H9 (cell line): ENCODE measurements around the gene CCDC63. TPM values are rescaled to one million over a fixed set of nuclear protein-coding genes. Genes with fewer than 3 reads are reported as not detected.

Experiments used
- DNase-seq: peaks from one replicate; pipeline ENCODE4 v3.0.0-alpha.2; 2017
- H2AFZ ChIP-seq: one replicate; pipeline ENCODE4 v1.6.1; 2013; ENCODE audit warnings: mild to moderate bottlenecking, low read length, control low read depth, moderate library complexity
- H2AK5ac ChIP-seq: 2 replicates; pipeline ENCODE4 v1.6.1; 2013; ENCODE audit warnings: low read length, control low read depth, mixed read lengths; ENCODE audit not compliant: insufficient read length
- H2BK120ac ChIP-seq: one replicate; pipeline ENCODE4 v1.6.1; 2013; ENCODE audit warnings: low read depth, mild to moderate bottlenecking, low read length, control low read depth, inconsistent platforms; ENCODE audit not compliant: poor library complexity, severe bottlenecking
- H2BK12ac ChIP-seq: 2 replicates; pipeline ENCODE4 v1.6.1; 2013; ENCODE audit warnings: low read length, control low read depth, mixed read lengths, low read depth; ENCODE audit not compliant: insufficient read length
- H2BK15ac ChIP-seq: 2 replicates; pipeline ENCODE4 v1.6.1; 2013; ENCODE audit warnings: low read depth, low read length, control low read depth
- H2BK20ac ChIP-seq: one replicate; pipeline ENCODE4 v1.6.1; 2013; ENCODE audit warnings: low read depth, mild to moderate bottlenecking, low read length, control low read depth, inconsistent platforms; ENCODE audit not compliant: poor library complexity, severe bottlenecking
- H2BK5ac ChIP-seq: 2 replicates; pipeline ENCODE4 v1.6.1; 2013; ENCODE audit warnings: low read length, control low read depth, mixed read lengths; ENCODE audit not compliant: insufficient read length
- H3K14ac ChIP-seq: 2 replicates; pipeline ENCODE4 v1.6.1; 2013; ENCODE audit warnings: low read length, control low read depth; ENCODE audit not compliant: insufficient read depth
- H3K18ac ChIP-seq: 2 replicates; pipeline ENCODE4 v1.6.1; 2013; ENCODE audit warnings: low read depth, mild to moderate bottlenecking, mixed read lengths, low read length, control low read depth; ENCODE audit not compliant: insufficient read length
- H3K23ac ChIP-seq: 2 replicates; pipeline ENCODE4 v1.6.1; 2013; ENCODE audit warnings: low read length, control low read depth, mixed read lengths, low read depth; ENCODE audit not compliant: insufficient read length
- H3K23me2 ChIP-seq: 2 replicates; pipeline ENCODE4 v1.6.1; 2013; ENCODE audit warnings: low read depth, mild to moderate bottlenecking, mixed read lengths, low read length, control low read depth; ENCODE audit not compliant: insufficient read length, poor library complexity, severe bottlenecking
- H3K27ac ChIP-seq: 2 replicates; pipeline ENCODE4 v1.5.1; 2013; ENCODE audit warnings: low read length, control low read depth, mixed read lengths, low read depth; ENCODE audit not compliant: insufficient read length
- H3K27me3 ChIP-seq: 2 replicates; pipeline ENCODE4 v1.6.1; 2013; ENCODE audit warnings: low read length, control low read depth, inconsistent platforms; ENCODE audit not compliant: insufficient read depth
- H3K4ac ChIP-seq: 2 replicates; pipeline ENCODE4 v1.6.1; 2013; ENCODE audit warnings: low read depth, mild to moderate bottlenecking, control low read depth, inconsistent platforms, low read length, moderate library complexity
- H3K4me1 ChIP-seq: 2 replicates; pipeline ENCODE4 v1.6.1; 2013; ENCODE audit warnings: low read length, control low read depth, inconsistent platforms; ENCODE audit not compliant: insufficient read depth
- H3K4me2 ChIP-seq: 2 replicates; pipeline ENCODE4 v1.6.1; 2013; ENCODE audit warnings: low read length, control low read depth, mixed read lengths; ENCODE audit not compliant: insufficient read length, insufficient read depth
- H3K56ac ChIP-seq: 2 replicates; pipeline ENCODE4 v1.6.1; 2013; ENCODE audit warnings: low read depth, mild to moderate bottlenecking, mixed read lengths, low read length, control low read depth; ENCODE audit not compliant: insufficient read length
- H3K79me1 ChIP-seq: 2 replicates; pipeline ENCODE4 v1.6.1; 2013; ENCODE audit warnings: low read depth, mild to moderate bottlenecking, moderate library complexity, low read length, control low read depth, inconsistent platforms; ENCODE audit not compliant: insufficient read depth, poor library complexity, severe bottlenecking
- H3K79me2 ChIP-seq: 2 replicates; pipeline ENCODE4 v1.6.1; 2013; ENCODE audit warnings: low read length, control low read depth, inconsistent platforms; ENCODE audit not compliant: insufficient read depth
- H3K9ac ChIP-seq: 2 replicates; pipeline ENCODE4 v1.6.1; 2013; ENCODE audit warnings: low read length, control low read depth, mixed read lengths; ENCODE audit not compliant: insufficient read length; ENCODE audit errors: extremely low read depth
- H3K9me3 ChIP-seq: one replicate; pipeline ENCODE4 v1.6.1; 2013; ENCODE audit warnings: low read depth, low read length, inconsistent platforms; ENCODE audit not compliant: control insufficient read depth
- H3T11ph ChIP-seq: one replicate; pipeline ENCODE4 v1.6.1; 2013; ENCODE audit warnings: mild to moderate bottlenecking, low read length, control low read depth, inconsistent platforms
- H4K20me1 ChIP-seq: one replicate; pipeline ENCODE4 v1.6.1; 2013; ENCODE audit not compliant: control insufficient read depth, insufficient read length, insufficient read depth
- H4K5ac ChIP-seq: 2 replicates; pipeline ENCODE4 v1.6.1; 2013; ENCODE audit warnings: low read depth, mild to moderate bottlenecking, mixed read lengths, low read length, control low read depth; ENCODE audit not compliant: insufficient read length
- H4K8ac ChIP-seq: replicated peaks from 2 replicates; pipeline ENCODE4 v1.6.1; 2013; ENCODE audit warnings: low read length, control low read depth, mixed read lengths, low read depth; ENCODE audit not compliant: insufficient read length
- H4K91ac ChIP-seq: 2 replicates; pipeline ENCODE4 v1.6.1; 2013; ENCODE audit warnings: low read depth, mild to moderate bottlenecking, moderate library complexity, mixed read lengths, low read length, control low read depth; ENCODE audit not compliant: insufficient read length
- H3K27ac Mint-ChIP-seq, 3 experiments: 2 replicates in 2 of 3; 3 replicates in 1 of 3; pipeline ENCODE4 v1.8.0; 2020 to 2021; ENCODE audit warnings: mixed read lengths in 3 of 3, mild to moderate bottlenecking in 1 of 3, moderate library complexity in 1 of 3
- H3K27me3 Mint-ChIP-seq: 2 replicates; pipeline ENCODE4 v1.8.0; 2021; ENCODE audit warnings: low read depth, mild to moderate bottlenecking, moderate library complexity, mixed read lengths
- H3K36me3 Mint-ChIP-seq, 3 experiments: 2 replicates in 2 of 3; 3 replicates in 1 of 3; pipeline ENCODE4 v1.8.0; 2020 to 2021; ENCODE audit warnings: low read depth in 3 of 3, mixed read lengths in 3 of 3; ENCODE audit not compliant: insufficient read depth in 1 of 3
- H3K4me1 Mint-ChIP-seq, 2 experiments: 2 replicates each; pipeline ENCODE4 v1.8.0; 2020; ENCODE audit warnings: mixed read lengths in 2 of 2
- H3K4me3 Mint-ChIP-seq, 2 experiments: 2 replicates in 1 of 2; 3 replicates in 1 of 2; pipeline ENCODE4 v1.8.0; 2020 to 2021; ENCODE audit warnings: mild to moderate bottlenecking in 2 of 2, mixed read lengths in 2 of 2, moderate library complexity in 1 of 2
- H3K9me3 Mint-ChIP-seq, 2 experiments: 2 replicates in 1 of 2; 3 replicates in 1 of 2; pipeline ENCODE4 v1.8.0; 2020; ENCODE audit warnings: mild to moderate bottlenecking in 2 of 2, mixed read lengths in 2 of 2, moderate library complexity in 1 of 2
- CTCF ChIP-seq: fragments of 200-600 bp; sonication (generic); conservative IDR thresholded peaks from 3 replicates; pipeline ENCODE4 v1.8.0; 2021; ENCODE audit warnings: antibody characterized with exemption, mild to moderate bottlenecking
- WGBS: extraction: QIAGEN DNeasy Blood & Tissue Kit; methylation state at CpG from one replicate; pipeline ENCODE4 v1.1.7; 2013; ENCODE audit warnings: missing lambda C conversion rate, low lambda C conversion rate, mixed read lengths; ENCODE audit not compliant: insufficient read length; ENCODE audit errors: extremely low coverage; 5-methylcytosine and 5-hydroxymethylcytosine counted together
- total RNA-seq: library from RNA; stranded (reverse); gene quantifications from 2 replicates; pipeline ENCODE4 v1.2.1, GENCODE V29; 2021

The CCDC63 gene
- total RNA-seq, 1 experiment from 2014 or later: 0.77 TPM

GRCh38 chr12:110844551-110845338, 2.0 kb upstream of the CCDC63 start:
- Histone ChIP-seq H2BK20ac (no peak overlapping the region), H3T11ph (no peak overlapping the region), H3K79me2 (no peaks in the 10 kb centered on the region), H4K8ac (no peak overlapping the region), H3K4ac (no peak overlapping the region), H3K27me3 (no peaks in the 10 kb centered on the region), H2BK5ac (no peak overlapping the region), H3K79me1 (no peaks in the 10 kb centered on the region), H2AFZ (no peak overlapping the region), H2BK12ac (no peak overlapping the region), H3K9ac (no peak overlapping the region), H4K5ac (no peak overlapping the region), H3K9me3 (no peaks in the 10 kb centered on the region), H3K56ac (no peak overlapping the region), H3K23me2 (no peaks in the 10 kb centered on the region), H2BK15ac (no peak overlapping the region), H3K27ac (no peak overlapping the region), H3K23ac (no peak overlapping the region), H3K18ac (no peak overlapping the region), H2BK120ac (no peak overlapping the region), H2AK5ac (no peak overlapping the region), H4K91ac (no peak overlapping the region), H3K4me1 (peaks cover 3% of the 10 kb centered on the region; the same call in 1 of the 2 replicates), H3K4me2 (no peak overlapping the region), H3K14ac (no peak overlapping the region), H4K20me1 (no peaks in the 10 kb centered on the region)
- no peak for TF ChIP-seq CTCF
- no peak overlapping the region for H3K4me3 Mint-ChIP-seq
- H3K27me3 Mint-ChIP-seq: peaks cover 41% of the 10 kb centered on the region
- WGBS: no CpG with 5 or more reads among the region's 15 CpGs
- H3K9me3 Mint-ChIP-seq: no peaks in the 10 kb centered on the region; a peak in 1 of 5 replicates
- H3K36me3 Mint-ChIP-seq: peaks cover 0 to 2% (median 0%) of the 10 kb centered on the region in 3 experiments; a peak in 1 of 7 replicates
- H3K4me1 Mint-ChIP-seq: peaks cover 15 to 21% of the 10 kb centered on the region in 2 experiments
- DNase-seq: no peak
- no peak overlapping the region; a peak in 1 of 7 replicates for H3K27ac Mint-ChIP-seq
